WI38 (cell line): ENCODE measurements around the gene JAK3.
A peak's percentile ranks its signal among the peaks of the same experiment; 100 is the strongest.
"Not testable (repeated sequence)": the region's sequence is repeated elsewhere in the genome, so short reads cannot be mapped to it uniquely, and the experiment has no call there.

Experiments
- H3K4me3 ChIP-seq: 2 replicates; pipeline ENCODE4 v1.5.1; 2011; ENCODE audit warnings: low read depth, mild to moderate bottlenecking, control low read depth, low read length
- TF ChIP-seq, protein P1 (sequence below): IDR thresholded peaks from 2 replicates; pipeline ENCODE4 v1.5.1; 2012; ENCODE audit warnings: low read depth, mild to moderate bottlenecking, control low read depth, low read length

JAK3 gene

DNA sequence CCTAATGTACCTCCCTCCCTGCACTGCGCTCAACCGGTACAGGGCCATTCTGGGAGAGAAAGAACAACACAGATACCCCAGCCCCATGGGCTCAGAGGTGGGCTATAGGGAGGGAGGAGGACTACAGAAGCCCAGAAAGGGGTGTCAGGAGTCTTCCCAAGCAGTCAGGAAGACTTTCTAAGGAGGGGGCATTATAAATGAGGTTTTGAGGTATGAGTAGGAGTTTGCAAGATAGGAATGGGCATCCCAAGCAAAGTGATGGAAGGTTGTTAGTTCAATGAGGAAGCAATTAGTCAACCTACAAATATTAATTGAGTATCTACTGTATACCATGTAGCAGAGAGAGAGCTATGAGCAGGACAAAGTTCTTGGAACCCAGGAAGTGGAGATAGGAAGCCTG lies 59.1 kb downstream of the JAK3 start:
- no peak overlapping the region for H3K4me3 ChIP-seq
- TF ChIP-seq, protein P1, sequence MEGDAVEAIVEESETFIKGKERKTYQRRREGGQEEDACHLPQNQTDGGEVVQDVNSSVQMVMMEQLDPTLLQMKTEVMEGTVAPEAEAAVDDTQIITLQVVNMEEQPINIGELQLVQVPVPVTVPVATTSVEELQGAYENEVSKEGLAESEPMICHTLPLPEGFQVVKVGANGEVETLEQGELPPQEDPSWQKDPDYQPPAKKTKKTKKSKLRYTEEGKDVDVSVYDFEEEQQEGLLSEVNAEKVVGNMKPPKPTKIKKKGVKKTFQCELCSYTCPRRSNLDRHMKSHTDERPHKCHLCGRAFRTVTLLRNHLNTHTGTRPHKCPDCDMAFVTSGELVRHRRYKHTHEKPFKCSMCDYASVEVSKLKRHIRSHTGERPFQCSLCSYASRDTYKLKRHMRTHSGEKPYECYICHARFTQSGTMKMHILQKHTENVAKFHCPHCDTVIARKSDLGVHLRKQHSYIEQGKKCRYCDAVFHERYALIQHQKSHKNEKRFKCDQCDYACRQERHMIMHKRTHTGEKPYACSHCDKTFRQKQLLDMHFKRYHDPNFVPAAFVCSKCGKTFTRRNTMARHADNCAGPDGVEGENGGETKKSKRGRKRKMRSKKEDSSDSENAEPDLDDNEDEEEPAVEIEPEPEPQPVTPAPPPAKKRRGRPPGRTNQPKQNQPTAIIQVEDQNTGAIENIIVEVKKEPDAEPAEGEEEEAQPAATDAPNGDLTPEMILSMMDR = no peak

DNA sequence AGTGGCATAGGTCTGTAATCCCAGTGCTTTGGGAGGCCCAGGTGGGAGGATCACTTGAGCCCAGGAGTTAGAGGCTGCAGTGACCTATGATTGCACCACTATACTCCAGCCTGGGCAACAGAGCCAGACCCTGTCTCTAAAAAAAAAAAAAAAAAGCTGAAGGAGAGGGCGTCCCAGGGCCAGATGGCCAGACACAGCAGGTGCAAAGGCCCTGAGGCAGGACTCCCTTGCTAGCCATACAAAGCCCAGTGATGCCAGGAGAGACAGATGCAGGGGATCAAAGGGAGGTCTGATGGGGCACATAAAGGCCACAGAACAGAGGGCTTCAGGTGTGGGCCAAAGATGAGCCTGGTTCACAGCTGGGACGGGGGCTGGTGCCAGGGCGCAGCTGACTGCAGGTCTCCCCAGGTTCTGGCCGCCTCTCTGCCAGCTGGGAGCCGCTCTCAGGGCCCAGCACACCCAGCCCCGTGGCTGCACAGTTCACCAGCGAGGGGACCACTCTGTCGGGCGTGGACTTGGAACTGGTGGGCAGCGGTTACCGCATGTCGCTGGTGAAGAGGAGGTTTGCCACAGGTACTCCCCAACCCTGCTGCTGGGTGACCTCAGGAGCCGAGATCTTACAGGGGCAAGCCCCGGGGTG lies 60.4 kb downstream of the JAK3 start:
- TF ChIP-seq, protein P1 = no peak
- H3K4me3 ChIP-seq = no peak overlapping the region

DNA sequence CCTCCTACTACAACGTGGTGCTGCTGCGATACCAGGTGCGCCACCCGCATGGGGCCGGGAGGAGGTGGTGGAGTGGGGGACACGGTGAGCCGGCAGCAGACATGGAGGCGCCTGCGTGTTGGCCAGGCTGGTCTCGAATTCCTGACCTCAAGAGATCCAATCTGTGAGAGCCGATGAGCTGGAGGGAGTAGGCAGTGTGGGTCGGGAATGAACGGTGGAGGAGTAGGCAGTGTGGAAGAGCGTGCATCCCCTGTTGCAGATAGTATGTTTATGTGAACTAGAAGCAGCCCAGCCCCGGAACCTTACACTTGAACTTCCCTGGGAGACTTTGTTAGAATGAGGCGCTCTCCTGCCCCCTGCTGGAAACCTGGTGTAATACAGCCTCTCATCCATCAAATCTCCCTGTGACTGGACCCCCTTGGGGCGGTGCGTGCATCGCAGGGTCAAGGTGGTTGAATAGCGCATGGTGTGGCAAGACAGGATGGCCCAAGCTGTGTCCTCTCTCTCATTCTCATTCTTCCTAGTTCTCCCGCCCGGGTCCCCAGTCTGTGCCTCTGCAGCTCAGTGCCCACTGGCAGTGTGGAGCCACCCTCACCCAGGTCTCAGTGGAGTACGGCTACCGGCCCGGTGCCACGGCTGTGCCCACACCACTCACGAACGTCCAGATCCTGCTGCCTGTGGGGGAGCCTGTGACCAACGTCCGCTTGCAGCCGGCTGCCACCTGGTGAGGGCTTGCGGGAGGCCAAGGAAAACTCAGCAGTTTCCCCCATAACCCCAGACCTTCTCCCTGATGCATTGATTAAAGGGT lies 63.4 kb downstream of the JAK3 start:
- no peak overlapping the region for H3K4me3 ChIP-seq
- TF ChIP-seq, protein P1 = peak; percentile 84

DNA sequence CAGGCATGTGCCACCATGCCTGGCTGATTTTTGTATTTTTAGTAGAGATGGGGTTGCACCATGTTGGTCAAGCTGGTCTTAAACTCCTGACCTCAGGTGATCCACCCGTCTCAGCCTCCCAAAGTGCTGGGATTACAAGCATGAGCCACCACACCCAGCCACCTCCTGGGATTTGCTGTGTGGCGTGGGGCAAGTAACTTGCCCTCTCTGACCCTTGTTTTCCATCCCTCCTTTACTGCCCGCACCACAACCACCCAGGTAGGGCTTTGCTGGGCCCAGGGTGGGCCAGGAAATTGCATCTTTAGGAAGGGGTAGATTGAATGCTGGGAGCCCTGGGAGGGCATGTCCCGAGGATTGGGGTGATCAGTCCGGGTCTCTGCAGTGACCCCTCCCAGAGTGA lies 64.1 kb downstream of the JAK3 start:
- H3K4me3 ChIP-seq = not testable (repeated sequence)

DNA sequence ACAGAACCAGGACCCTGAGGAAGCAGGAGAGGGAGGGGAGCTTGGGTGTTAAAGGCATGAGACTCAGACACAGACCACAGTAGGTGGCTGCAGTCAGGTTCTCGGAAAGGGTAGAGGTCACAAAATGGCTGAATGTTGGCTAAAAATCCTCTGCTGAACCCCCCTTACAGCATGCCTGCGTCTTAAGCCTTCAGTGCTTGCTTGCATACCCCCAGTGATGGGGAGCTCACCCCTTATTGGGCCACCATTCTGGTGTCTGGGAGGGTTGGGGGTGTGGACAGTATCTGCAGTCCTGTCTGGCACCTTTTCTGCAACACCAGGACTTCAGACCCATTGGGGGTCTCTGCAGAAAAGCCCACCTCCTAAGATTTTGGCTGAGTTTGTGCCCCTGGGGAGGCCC lies 67.0 kb downstream of the JAK3 start:
- TF ChIP-seq, protein P1 = no peak
- no peak overlapping the region for H3K4me3 ChIP-seq

DNA sequence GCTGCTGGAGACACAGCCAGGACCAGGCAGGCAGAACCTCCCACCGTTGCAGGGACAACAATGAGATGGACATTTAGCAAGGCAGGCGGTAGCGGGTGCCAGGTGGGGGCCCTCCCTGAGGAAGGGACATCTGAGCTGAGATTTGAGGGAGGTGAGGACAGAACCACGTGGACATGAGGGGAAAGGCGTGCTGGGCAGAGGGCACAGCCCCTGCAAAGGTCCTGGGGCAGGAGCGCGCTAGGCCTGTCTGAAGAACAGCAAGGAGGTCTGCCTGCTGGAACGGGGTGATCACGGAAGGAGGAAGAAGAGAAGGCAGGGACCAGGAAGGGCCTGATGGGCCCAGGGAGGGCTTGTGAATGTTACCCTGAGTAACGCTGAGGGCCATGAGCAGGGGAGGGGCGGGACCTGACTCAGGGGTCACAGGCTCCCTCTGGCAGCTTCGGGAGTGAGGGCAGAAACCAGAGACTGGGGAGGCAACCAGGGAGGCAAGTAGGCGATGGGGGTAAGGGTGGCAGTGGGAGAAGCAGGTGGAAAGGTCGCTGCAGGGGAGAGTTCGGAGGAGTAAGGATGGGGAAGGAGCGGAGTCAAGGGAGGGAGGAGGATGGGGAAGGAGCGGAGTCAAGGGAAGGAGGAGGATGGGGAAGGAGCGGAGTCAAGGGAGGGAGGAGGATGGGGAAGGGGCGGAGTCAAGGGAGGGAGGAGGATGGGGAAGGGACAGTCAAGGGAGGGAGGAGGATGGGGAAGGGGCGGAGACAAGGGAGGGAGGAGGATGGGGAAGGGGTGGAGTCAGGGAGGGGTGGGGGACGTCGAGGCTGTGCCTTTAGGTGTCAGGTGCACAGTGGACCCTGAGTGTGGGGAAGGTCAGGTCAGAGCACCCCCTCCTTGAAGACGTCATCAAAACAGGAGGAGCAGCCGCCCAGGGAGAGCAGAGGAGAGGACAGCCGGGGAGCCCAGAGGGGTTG lies 68.5 kb downstream of the JAK3 start:
- TF ChIP-seq, protein P1 = no peak
- H3K4me3 ChIP-seq = no peak overlapping the region

DNA sequence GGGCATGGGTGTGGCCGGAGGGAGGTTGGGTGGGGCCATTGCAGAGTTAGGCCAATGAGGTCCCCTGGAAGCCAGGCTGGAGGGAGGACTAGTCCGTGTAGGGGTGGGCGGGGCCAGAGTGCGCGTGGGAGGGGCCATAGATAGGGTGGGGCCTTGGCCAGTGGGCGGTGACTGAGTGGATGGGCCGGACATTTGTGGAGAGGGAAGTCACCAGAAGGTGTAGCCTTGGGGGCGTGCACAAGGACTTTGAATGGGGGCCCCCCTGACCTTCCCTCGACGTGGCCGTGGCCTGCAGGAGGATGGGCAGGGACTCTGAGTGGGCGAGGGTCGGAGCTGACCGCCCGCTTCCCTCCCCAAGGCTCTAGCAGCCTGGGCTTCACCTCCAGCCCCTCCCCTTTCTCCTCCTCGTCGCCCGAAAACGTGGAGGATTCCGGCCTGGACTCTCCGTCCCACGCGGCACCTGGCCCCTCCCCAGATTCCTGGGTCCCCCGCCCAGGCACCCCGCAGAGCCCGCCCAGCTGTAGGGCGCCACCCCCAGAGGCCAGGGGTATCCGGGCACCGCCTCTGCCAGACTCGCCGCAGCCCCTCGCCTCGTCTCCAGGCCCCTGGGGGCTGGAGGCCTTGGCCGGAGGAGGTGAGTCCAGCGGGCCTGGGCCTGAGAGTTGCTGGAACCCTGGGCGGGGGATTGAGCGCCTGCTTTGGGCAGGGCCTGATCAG lies 69.4 kb downstream of the JAK3 start:
- no peak overlapping the region for H3K4me3 ChIP-seq
- TF ChIP-seq, protein P1 = no peak

DNA sequence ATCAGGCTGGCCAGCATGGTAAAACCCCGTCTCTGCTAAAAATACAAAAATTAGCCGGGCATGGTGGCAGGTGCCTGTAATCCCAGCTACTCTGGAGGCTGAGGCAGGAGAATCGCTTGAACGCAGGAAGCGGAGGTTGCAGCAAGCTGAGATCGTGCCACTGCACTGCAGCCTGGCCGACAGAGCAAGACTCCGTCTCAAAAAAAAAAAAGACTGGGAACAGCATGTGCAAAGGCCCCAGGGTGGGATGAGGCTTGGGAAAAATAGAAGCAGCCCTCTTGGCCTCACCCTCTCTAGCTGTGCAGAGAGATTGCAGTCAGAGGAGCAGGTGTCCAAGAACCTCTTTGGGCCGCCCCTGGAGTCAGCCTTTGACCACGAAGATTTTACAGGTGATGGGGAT lies 69.9 kb downstream of the JAK3 start:
- not testable (repeated sequence) for H3K4me3 ChIP-seq
